SK-N-SH (cell line): ENCODE results near the gene NCF4.

Source experiments
- CTCF ChIP-seq: fragments of 200-600 bp; sonication (generic); IDR thresholded peaks from 2 replicates; pipeline ENCODE4 v1.6.1; 2017; ENCODE audit warnings: antibody characterized with exemption, mild to moderate bottlenecking, moderate library complexity
- EP300 ChIP-seq, 2 experiments: IDR thresholded peaks; 2 replicates each; pipeline versions ENCODE4 v1.4.0 to v1.6.1; 2012; ENCODE audit warnings: borderline replicate concordance in 1 of 2, low read depth in 1 of 2, low read length in 1 of 2
- EZH2phosphoT487 ChIP-seq: fragments of 200-600 bp; sonication (generic); IDR thresholded peaks from 2 replicates; pipeline ENCODE4 v1.6.1; 2017; ENCODE audit warnings: low read depth, mixed run types, mild to moderate bottlenecking, antibody characterized with exemption, moderate library complexity, borderline replicate concordance
- MXI1 ChIP-seq: IDR thresholded peaks from 2 replicates; pipeline ENCODE4 v1.6.1; 2012; ENCODE audit warnings: mild to moderate bottlenecking, low read depth, low read length, improper control_type of control experiment
- RAD21 ChIP-seq: IDR thresholded peaks from 2 replicates; pipeline ENCODE4 v1.6.1; 2012; ENCODE audit warnings: mild to moderate bottlenecking, low read length
- RFX5 ChIP-seq: IDR thresholded peaks from 2 replicates; pipeline ENCODE4 v1.6.1; 2012; ENCODE audit warnings: mild to moderate bottlenecking, improper control_type of control experiment, low read length
- TAF1 ChIP-seq: IDR thresholded peaks from 2 replicates; pipeline ENCODE4 v1.6.1; 2012; ENCODE audit warnings: low read depth, mild to moderate bottlenecking, low read length, moderate library complexity, borderline replicate concordance
- USF1 ChIP-seq: IDR thresholded peaks from 2 replicates; pipeline ENCODE4 v1.4.0; 2012; ENCODE audit warnings: low read depth, borderline replicate concordance
- TF ChIP-seq, protein P1 (sequence below): IDR thresholded peaks from 2 replicates; pipeline ENCODE4 v1.6.1; 2012; ENCODE audit warnings: mild to moderate bottlenecking, low read depth, low read length, moderate library complexity
- TF ChIP-seq, protein P2 (sequence below): fragments of 150-350 bp; IDR thresholded peaks from 2 replicates; pipeline ENCODE4 v1.6.1; 2017; ENCODE audit warnings: antibody characterized with exemption, low read length, low read depth, borderline replicate concordance

DNA sequence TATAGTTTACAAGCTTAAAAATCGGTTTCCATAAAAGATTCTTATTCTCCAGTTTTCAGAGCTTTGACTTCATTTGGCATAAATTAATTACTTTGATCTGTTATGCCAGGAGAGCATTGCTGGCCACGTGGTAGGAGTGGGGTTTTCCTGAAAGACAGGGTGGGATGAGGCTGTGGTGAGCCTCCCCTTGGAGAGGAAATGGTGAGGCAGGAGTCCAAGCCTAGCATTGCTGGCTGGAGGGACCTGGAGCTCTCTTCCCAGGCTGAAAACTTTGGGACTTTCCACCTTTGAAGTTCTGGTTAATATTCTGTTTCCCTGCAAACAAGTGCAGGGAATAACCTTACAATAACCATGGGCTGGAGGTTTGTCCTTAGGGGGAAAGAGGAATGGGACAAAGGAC lies 31.5 kb downstream of the NCF4 start:
- TF ChIP-seq EZH2phosphoT487 (no peak), EP300 (IDR thresholded peaks at IDR 0.05; ENCODE audit: borderline replicate concordance in 1 of 2, low read depth in 1 of 2, low read length in 1 of 2) (no peak), TAF1 (no peak), CTCF (no peak), RAD21 (no peak), RFX5 (no peak), MXI1 (no peak), USF1 (no peak)
- TF ChIP-seq, protein P1, sequence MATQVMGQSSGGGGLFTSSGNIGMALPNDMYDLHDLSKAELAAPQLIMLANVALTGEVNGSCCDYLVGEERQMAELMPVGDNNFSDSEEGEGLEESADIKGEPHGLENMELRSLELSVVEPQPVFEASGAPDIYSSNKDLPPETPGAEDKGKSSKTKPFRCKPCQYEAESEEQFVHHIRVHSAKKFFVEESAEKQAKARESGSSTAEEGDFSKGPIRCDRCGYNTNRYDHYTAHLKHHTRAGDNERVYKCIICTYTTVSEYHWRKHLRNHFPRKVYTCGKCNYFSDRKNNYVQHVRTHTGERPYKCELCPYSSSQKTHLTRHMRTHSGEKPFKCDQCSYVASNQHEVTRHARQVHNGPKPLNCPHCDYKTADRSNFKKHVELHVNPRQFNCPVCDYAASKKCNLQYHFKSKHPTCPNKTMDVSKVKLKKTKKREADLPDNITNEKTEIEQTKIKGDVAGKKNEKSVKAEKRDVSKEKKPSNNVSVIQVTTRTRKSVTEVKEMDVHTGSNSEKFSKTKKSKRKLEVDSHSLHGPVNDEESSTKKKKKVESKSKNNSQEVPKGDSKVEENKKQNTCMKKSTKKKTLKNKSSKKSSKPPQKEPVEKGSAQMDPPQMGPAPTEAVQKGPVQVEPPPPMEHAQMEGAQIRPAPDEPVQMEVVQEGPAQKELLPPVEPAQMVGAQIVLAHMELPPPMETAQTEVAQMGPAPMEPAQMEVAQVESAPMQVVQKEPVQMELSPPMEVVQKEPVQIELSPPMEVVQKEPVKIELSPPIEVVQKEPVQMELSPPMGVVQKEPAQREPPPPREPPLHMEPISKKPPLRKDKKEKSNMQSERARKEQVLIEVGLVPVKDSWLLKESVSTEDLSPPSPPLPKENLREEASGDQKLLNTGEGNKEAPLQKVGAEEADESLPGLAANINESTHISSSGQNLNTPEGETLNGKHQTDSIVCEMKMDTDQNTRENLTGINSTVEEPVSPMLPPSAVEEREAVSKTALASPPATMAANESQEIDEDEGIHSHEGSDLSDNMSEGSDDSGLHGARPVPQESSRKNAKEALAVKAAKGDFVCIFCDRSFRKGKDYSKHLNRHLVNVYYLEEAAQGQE, result no peak
- TF ChIP-seq, protein P2, sequence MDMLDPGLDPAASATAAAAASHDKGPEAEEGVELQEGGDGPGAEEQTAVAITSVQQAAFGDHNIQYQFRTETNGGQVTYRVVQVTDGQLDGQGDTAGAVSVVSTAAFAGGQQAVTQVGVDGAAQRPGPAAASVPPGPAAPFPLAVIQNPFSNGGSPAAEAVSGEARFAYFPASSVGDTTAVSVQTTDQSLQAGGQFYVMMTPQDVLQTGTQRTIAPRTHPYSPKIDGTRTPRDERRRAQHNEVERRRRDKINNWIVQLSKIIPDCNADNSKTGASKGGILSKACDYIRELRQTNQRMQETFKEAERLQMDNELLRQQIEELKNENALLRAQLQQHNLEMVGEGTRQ, result no peak
